HUES64 (cell line): ENCODE data around the gene PNMA6F.
"Not testable (repeated sequence)": the region's sequence is repeated elsewhere in the genome, so short reads cannot be mapped to it uniquely, and the experiment has no call there.

ENCODE experiments used
- H3K27ac ChIP-seq: 2 replicates; pipeline ENCODE4 v1.7.0; 2013; ENCODE audit warnings: low read depth, low read length, inconsistent platforms
- H3K27me3 ChIP-seq: 2 replicates; pipeline ENCODE4 v1.6.1; 2013; ENCODE audit warnings: mild to moderate bottlenecking, low read length; ENCODE audit not compliant: insufficient read depth
- H3K36me3 ChIP-seq: 2 replicates; pipeline ENCODE4 v1.6.1; 2013; ENCODE audit warnings: mild to moderate bottlenecking, low read length; ENCODE audit not compliant: insufficient read depth
- H3K4me1 ChIP-seq: 2 replicates; pipeline ENCODE4 v1.6.1; 2013; ENCODE audit warnings: mild to moderate bottlenecking, low read length, moderate library complexity; ENCODE audit not compliant: insufficient read depth
- H3K4me3 ChIP-seq: 2 replicates; pipeline ENCODE4 v1.5.1; 2013; ENCODE audit warnings: mild to moderate bottlenecking, low read length, moderate library complexity
- H3K9ac ChIP-seq: 2 replicates; pipeline ENCODE4 v1.6.1; 2013; ENCODE audit warnings: mild to moderate bottlenecking, low read depth, low read length
- H3K9me3 ChIP-seq: 2 replicates; pipeline ENCODE4 v1.6.1; 2013; ENCODE audit warnings: low read depth, low read length; ENCODE audit not compliant: insufficient read depth
- WGBS: fragments of 150-250, 120-280 bp; methylation state at CpG from one replicate; pipeline ENCODE4 v1.1.7; 2013; ENCODE audit warnings: missing lambda C conversion rate; 5-methylcytosine and 5-hydroxymethylcytosine counted together

Gene PNMA6F

DNA sequence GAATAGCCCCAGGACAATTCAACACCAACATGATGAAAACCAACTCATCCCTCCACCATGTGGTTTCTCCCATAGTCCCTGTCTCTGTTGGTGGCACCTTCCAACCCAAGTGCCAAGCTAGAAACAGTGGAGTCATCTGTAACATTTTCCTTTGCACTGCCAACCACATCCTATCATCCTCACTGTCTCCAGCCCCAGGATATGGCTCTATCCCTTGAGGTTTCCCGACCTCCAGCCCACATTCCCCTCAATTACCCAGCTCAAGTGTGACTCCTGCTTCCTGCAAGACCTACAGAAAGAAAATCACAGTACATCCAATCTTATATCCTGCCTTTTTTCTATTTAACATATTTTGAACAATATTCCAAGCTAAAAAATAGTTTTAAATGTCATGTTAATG is 24.2 kb downstream of the PNMA6F start:
- Histone ChIP-seq H3K36me3 (no peaks in the 10 kb centered on the region), H3K9me3 (no peaks in the 10 kb centered on the region), H3K27me3 (no peaks in the 10 kb centered on the region), H3K27ac (no peak overlapping the region), H3K4me1 (no peaks in the 10 kb centered on the region), H3K9ac (no peak overlapping the region), H3K4me3 (no peak overlapping the region)
- WGBS = 95% methylated on average over 1 of the region's 1 CpG

DNA sequence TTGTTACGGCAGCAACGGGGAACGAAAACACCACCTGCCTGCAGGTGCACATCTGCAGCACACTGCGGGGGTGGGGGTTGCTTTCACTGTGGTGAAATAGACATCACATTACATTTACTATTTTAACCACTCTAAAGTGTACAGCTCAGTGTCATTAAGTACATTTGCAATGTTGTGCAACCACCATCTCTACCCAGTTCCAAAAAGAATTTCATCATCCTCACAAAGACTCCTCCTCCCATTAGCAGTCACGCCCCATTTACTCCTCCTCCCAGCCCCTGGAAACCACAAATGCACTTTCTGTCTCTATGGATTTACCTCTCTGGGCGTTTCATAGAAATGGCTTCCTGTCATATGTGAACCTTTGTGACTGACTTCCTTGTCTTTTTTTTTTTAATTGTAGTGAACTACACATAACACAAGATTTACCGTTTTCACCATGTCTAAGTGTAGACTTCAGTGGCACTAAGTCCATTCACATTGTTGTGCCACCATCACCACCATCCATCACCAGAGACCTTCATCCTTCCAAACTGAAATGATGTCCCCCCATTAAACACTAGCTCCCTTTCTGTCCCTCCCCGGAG is 28.0 kb downstream of the PNMA6F start:
- not testable (repeated sequence) for H3K27ac ChIP-seq, H3K4me3 ChIP-seq, H3K4me1 ChIP-seq, H3K27me3 ChIP-seq, H3K9me3 ChIP-seq, H3K9ac ChIP-seq, H3K36me3 ChIP-seq
- WGBS = 91% methylated on average over 3 of the region's 8 CpGs

DNA sequence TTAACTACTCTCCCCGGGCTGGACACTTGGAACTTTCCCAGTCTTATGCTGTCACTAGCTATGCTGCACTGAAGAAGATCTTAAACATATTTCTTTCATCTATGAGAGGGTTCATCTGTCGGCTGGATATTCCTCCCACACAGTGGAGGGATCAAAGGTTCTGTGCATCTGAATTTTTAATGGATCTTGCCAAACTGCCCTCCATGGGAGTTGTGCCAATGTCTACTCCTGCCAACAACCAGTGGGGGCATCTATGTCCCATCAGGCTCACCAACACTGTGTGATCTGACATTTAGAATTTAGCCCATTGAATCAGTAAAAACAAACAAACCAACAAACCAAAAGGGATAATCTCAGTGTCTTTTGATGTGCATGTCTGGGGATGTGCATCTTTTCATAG is 32.8 kb downstream of the PNMA6F start:
- no CpG with 5 or more reads among the region's 2 CpGs for WGBS
- not testable (repeated sequence) for H3K4me1 ChIP-seq, H3K9ac ChIP-seq, H3K27me3 ChIP-seq, H3K4me3 ChIP-seq, H3K36me3 ChIP-seq, H3K9me3 ChIP-seq, H3K27ac ChIP-seq

DNA sequence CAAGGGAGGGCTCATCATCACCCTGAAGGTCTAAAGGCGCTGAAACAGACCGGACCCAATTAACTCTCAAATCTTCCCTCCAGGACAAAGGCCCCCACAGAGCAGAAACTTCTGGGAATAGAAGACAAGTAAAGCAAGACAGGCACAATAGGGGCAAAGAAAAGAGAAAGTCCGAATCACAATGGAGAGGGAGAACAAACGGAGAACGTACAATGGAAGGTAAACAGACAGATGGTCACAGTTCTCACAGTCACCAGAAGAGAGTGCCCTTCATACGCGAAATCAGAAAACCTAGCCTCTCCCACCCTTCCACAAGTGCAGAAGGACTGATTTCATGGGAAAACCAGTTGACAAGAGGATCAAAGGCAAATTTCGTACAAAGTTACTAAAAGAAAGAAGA is 35.9 kb downstream of the PNMA6F start:
- no CpG with 5 or more reads among the region's 8 CpGs for WGBS
- not testable (repeated sequence) for H3K4me3 ChIP-seq, H3K9ac ChIP-seq, H3K27me3 ChIP-seq, H3K36me3 ChIP-seq, H3K4me1 ChIP-seq, H3K27ac ChIP-seq, H3K9me3 ChIP-seq

DNA sequence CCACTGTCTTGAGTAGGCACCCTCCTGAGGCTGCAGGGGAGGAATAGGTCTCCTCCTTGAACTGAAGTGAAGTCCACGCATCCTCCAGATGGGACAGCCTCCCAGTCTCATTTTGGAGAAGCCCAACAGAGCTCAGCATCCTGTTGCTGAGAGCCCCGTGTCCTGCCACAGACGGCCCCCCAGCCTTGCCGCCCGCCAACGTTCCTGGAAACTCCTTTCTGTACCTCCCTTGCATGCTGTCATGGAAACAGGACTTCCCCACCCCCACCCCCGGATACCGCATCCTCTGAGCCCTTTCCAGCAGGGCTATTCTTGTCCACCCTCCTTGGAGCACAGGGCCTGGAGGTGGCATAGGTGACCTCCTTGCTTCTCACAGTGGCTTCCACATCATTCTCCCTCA is 37.6 kb downstream of the PNMA6F start:
- WGBS = no CpG with 5 or more reads among the region's 8 CpGs
- not testable (repeated sequence) for H3K9ac ChIP-seq, H3K9me3 ChIP-seq, H3K36me3 ChIP-seq, H3K27ac ChIP-seq, H3K27me3 ChIP-seq, H3K4me3 ChIP-seq, H3K4me1 ChIP-seq

DNA sequence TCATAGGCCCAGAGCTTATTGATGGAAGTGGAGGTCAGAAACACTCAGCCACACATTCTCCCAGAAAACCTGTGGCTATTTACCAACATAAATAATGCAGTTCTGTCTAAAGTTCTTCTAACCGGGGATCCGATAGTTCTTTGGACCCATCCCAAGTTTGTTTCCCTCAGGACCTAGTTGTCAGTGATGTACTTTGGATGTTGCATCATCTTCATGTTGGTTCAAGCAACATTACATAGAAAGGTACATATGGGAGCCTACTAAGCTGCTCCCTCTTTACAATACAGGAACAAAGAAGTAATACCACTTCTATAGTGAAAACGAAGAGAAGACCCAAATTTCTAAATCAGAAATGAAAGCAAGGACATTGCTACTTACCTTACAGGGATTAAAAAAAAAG is 39.8 kb downstream of the PNMA6F start:
- not testable (repeated sequence) for H3K27me3 ChIP-seq, H3K27ac ChIP-seq
- no CpG with 5 or more reads among the region's 3 CpGs for WGBS

DNA sequence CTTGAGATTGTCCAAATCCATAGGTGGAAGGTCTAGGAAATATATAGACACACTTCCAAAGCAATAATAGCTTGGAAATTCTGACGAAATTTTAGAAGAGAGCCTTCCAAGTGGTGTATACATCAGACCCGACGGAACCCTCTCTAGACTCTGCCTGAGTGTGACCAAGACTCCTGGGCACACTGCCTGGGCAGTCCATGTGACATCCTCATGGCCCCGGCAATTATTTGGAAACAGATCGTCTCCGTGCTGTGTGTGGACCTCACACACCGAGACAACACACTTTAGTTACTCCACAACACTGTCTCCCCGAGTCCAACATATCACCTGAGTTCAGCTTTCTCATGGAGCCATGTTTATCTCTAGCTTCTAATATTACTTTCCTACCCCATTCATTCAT is 42.3 kb downstream of the PNMA6F start:
- H3K4me1 ChIP-seq, H3K4me3 ChIP-seq, H3K9me3 ChIP-seq, H3K27me3 ChIP-seq, H3K36me3 ChIP-seq, H3K9ac ChIP-seq, H3K27ac ChIP-seq: not testable (repeated sequence)
- no CpG with 5 or more reads among the region's 8 CpGs for WGBS

More for the DNA sequence above, 39.8 kb downstream of the PNMA6F start:
- not testable (repeated sequence) for H3K4me1 ChIP-seq, H3K36me3 ChIP-seq, H3K9ac ChIP-seq, H3K9me3 ChIP-seq, H3K4me3 ChIP-seq

DNA sequence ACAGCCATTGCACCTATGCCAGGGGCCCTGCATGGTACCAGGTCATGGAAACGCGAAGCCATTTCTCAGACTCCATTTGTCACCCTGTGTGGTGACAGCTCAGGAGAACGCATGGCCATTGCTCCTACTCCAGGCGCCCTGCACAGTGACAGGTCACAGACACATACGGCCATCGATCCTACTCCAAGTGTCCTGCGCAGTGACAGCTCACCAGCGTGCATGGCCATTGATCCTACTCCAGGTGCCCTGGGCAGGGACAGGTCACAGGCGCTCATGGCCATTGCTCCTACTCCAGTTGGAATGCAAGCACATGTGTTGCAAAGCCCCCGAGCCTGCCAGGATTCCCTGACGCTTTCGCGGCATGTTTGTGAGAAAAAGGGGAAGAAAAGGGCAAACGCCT is 45.5 kb downstream of the PNMA6F start:
- H3K9ac ChIP-seq, H3K4me3 ChIP-seq, H3K27ac ChIP-seq, H3K27me3 ChIP-seq, H3K36me3 ChIP-seq, H3K4me1 ChIP-seq, H3K9me3 ChIP-seq: not testable (repeated sequence)
- WGBS = 94% methylated on average over 6 of the region's 14 CpGs

DNA sequence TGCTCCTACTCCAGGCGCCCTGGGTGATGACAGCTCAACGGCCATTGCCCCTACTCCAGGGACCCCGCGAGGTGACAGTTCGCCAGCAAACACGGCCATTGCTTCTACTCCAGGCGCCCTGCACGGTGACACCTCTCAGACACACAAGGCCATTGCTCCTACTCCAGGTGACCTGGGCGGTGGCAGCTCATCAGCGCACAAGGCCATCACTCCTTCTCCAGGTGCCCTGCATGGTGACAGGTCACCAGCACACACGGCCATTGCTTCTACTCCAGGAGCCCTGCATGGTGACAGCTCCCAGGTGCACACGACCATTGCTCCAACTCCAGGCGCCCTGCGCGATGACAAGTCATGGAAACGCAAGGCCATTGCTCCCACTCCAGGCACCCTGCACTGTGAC is 46.1 kb downstream of the PNMA6F start:
- not testable (repeated sequence) for H3K9me3 ChIP-seq, H3K9ac ChIP-seq, H3K4me3 ChIP-seq, H3K27me3 ChIP-seq, H3K4me1 ChIP-seq, H3K27ac ChIP-seq, H3K36me3 ChIP-seq
- no CpG with 5 or more reads among the region's 16 CpGs for WGBS

DNA sequence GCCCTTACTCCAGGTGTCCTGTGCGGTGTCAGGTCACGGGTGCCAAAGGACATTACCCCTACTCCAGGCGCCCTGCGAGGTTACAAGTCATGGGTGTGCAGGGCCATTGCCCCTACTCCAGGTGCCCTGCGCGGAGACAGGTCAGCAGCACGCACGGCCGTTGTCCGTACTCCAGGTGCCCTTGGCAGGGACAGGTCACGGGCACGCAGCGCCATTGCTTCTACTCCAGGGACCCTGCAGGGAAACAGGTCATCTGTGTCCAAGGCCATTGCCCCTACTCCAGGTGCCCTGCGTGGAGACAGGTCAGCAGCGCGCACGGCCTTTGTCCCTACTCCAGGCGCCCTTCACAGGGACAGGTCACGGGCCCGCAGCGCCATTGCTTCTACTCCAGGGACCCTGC is 49.0 kb downstream of the PNMA6F start:
- not testable (repeated sequence) for H3K27me3 ChIP-seq, H3K4me3 ChIP-seq, H3K9me3 ChIP-seq, H3K36me3 ChIP-seq, H3K27ac ChIP-seq, H3K4me1 ChIP-seq, H3K9ac ChIP-seq
- 95% methylated on average over 9 of the region's 21 CpGs for WGBS

DNA sequence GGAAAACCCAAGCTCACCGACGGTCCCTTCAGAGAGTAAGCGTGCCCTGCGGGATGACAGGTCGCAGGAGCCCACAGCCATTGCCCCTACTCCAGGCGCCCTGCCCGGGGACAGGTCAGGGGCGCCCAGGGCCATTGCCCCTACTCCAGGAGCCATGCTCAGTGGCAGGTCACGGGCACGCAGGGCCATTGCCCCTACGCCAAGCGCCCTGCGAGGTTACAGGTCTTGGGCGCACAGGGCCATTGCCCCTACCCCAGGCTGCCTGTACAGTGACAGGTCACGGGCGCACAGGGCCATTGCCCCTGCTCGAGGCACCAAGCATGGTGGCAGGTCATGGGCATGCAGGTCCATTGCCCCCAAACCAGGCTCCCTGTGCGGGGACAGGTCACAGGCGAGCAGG is 49.5 kb downstream of the PNMA6F start:
- 92% methylated on average over 5 of the region's 19 CpGs for WGBS
- H3K27ac ChIP-seq, H3K27me3 ChIP-seq, H3K9me3 ChIP-seq, H3K4me3 ChIP-seq, H3K36me3 ChIP-seq, H3K9ac ChIP-seq, H3K4me1 ChIP-seq: not testable (repeated sequence)
